Stimulated activated effector memory CD8-positive, alpha-beta T cell treated with anti-CD3 and anti-CD28 coated beads, Interleukin-12 subunit alpha, Interleukin-12 subunit beta, amount 100 ng/mL, for 72 hours (primary cell): Measurements from ENCODE around the gene JAK3.
"Not testable (repeated sequence)": the region's sequence is repeated elsewhere in the genome, so short reads cannot be mapped to it uniquely, and the experiment has no call there.

Experiments
- ATAC-seq: fragments of 150-1000 bp; cut with Tn5 transposase; 2 replicates; pipeline ENCODE4 v1.10.0; 2021
- DNase-seq, 2 donors: peaks; one replicate each; pipeline ENCODE4 v3.0.0; 2021 to 2022; ENCODE audit warnings: low spot score in 2 of 2
- H3K27ac Mint-ChIP-seq: one replicate; pipeline ENCODE4 v1.8.0; 2022; ENCODE audit warnings: mild to moderate bottlenecking, mixed read lengths
- H3K36me3 Mint-ChIP-seq: one replicate; pipeline ENCODE4 v1.8.0; 2022; ENCODE audit warnings: mild to moderate bottlenecking, mixed read lengths
- H3K4me1 Mint-ChIP-seq: one replicate; pipeline ENCODE4 v1.8.0; 2022; ENCODE audit warnings: mixed read lengths
- H3K4me3 Mint-ChIP-seq: one replicate; pipeline ENCODE4 v1.8.0; 2022; ENCODE audit warnings: mild to moderate bottlenecking, mixed read lengths
- H3K9me3 Mint-ChIP-seq: one replicate; pipeline ENCODE4 v1.8.0; 2022; ENCODE audit warnings: mixed read lengths

JAK3 gene

GRCh38 chr19:17806945-17807344 is 40.8 kb downstream of the JAK3 start:
- DNase-seq (no peak), ATAC-seq (no peak)
- Mint-ChIP-seq H3K36me3 (no peaks in the 10 kb centered on the region), H3K27ac (no peak overlapping the region), H3K9me3 (no peaks in the 10 kb centered on the region), H3K4me3 (peak overlapping the region; percentile 47), H3K4me1 (peaks cover 32% of the 10 kb centered on the region)

- DNase-seq, result no peak
- H3K4me3 Mint-ChIP-seq, result no peak overlapping the region
- peak overlapping the region; percentile 20 for H3K27ac Mint-ChIP-seq
- no peaks in the 10 kb centered on the region for H3K36me3 Mint-ChIP-seq
- H3K4me1 Mint-ChIP-seq, result peaks cover 33% of the 10 kb centered on the region
- ATAC-seq, result no peak
- H3K9me3 Mint-ChIP-seq, result no peaks in the 10 kb centered on the region
These were observed 42.4 kb downstream of the JAK3 start for GRCh38 chr19:17805427-17805826.

GRCh38 chr19:17803264-17803896 is 44.4 kb downstream of the JAK3 start:
- Mint-ChIP-seq H3K4me1 (peaks cover 32% of the 10 kb centered on the region), H3K36me3 (no peaks in the 10 kb centered on the region), H3K9me3 (no peaks in the 10 kb centered on the region), H3K4me3 (peak overlapping the region; percentile 21), H3K27ac (peak overlapping the region; percentile 75)
- no peak for DNase-seq
- peak; percentile 42 for ATAC-seq

GRCh38 chr19:17802137-17802858 is 45.5 kb downstream of the JAK3 start:
- H3K4me1 Mint-ChIP-seq, result peaks cover 25% of the 10 kb centered on the region

GRCh38 chr19:17798599-17798998 is 49.2 kb downstream of the JAK3 start:
- peaks cover 25% of the 10 kb centered on the region for H3K4me1 Mint-ChIP-seq
- H3K36me3 Mint-ChIP-seq, result not testable (repeated sequence)

More at GRCh38 chr19:17802137-17802858, 45.5 kb downstream of the JAK3 start:
- no peak overlapping the region for H3K4me3 Mint-ChIP-seq
- H3K9me3 Mint-ChIP-seq, result no peaks in the 10 kb centered on the region
- no peaks in the 10 kb centered on the region for H3K36me3 Mint-ChIP-seq
- peak overlapping the region; percentile 75 for H3K27ac Mint-ChIP-seq
- no peak for ATAC-seq
- no peak for DNase-seq

GRCh38 chr19:17797424-17798201 is 50.2 kb downstream of the JAK3 start:
- no peak for DNase-seq

More at GRCh38 chr19:17798599-17798998, 49.2 kb downstream of the JAK3 start:
- H3K27ac Mint-ChIP-seq, H3K4me3 Mint-ChIP-seq, ATAC-seq, DNase-seq, H3K9me3 Mint-ChIP-seq: not testable (repeated sequence)

GRCh38 chr19:17796838-17797423 is 50.9 kb downstream of the JAK3 start:
- Mint-ChIP-seq H3K27ac (peak overlapping the region; percentile 34), H3K9me3 (no peaks in the 10 kb centered on the region), H3K4me1 (peaks cover 10% of the 10 kb centered on the region), H3K36me3 (no peaks in the 10 kb centered on the region), H3K4me3 (no peak overlapping the region)
- no peak for DNase-seq
- ATAC-seq, result no peak

More at GRCh38 chr19:17797424-17798201, 50.2 kb downstream of the JAK3 start:
- peak overlapping the region; percentile 34 for H3K27ac Mint-ChIP-seq
- H3K4me1 Mint-ChIP-seq, result peaks cover 17% of the 10 kb centered on the region
- H3K4me3 Mint-ChIP-seq, result no peak overlapping the region
- H3K36me3 Mint-ChIP-seq, result no peaks in the 10 kb centered on the region
- H3K9me3 Mint-ChIP-seq, result no peaks in the 10 kb centered on the region
- peak; percentile 97 for ATAC-seq

GRCh38 chr19:17796013-17796837 is 51.6 kb downstream of the JAK3 start:
- H3K4me3 Mint-ChIP-seq, result no peak overlapping the region
- no peaks in the 10 kb centered on the region for H3K36me3 Mint-ChIP-seq
- ATAC-seq (no peak), DNase-seq (no peak)
- H3K4me1 Mint-ChIP-seq, result peaks cover 17% of the 10 kb centered on the region
- no peak overlapping the region for H3K27ac Mint-ChIP-seq
- H3K9me3 Mint-ChIP-seq, result no peaks in the 10 kb centered on the region

- Mint-ChIP-seq H3K36me3 (no peaks in the 10 kb centered on the region), H3K27ac (no peak overlapping the region), H3K4me3 (peak overlapping the region; percentile 37), H3K9me3 (no peaks in the 10 kb centered on the region), H3K4me1 (peaks cover 19% of the 10 kb centered on the region)
- no peak for DNase-seq
- no peak for ATAC-seq
These were observed 52.3 kb downstream of the JAK3 start for GRCh38 chr19:17795495-17795856.

GRCh38 chr19:17794731-17795494 is 52.9 kb downstream of the JAK3 start, which contains the start of gene B3GNT3:
Gene B3GNT3, plus strand, starts transcription at chr19:17795138. Its CDS starts 12,670 bp downstream, at chr19:17807808.
- H3K4me3 Mint-ChIP-seq, result peak within 1 kb of the TSS; percentile 37
- peaks cover 25% of the 10 kb centered on the region for H3K4me1 Mint-ChIP-seq
- ATAC-seq, result no peak
- H3K36me3 Mint-ChIP-seq, result no peaks in the 10 kb centered on the region
- DNase-seq, result no peak
- H3K9me3 Mint-ChIP-seq, result no peaks in the 10 kb centered on the region
- H3K27ac Mint-ChIP-seq, result peak within 1 kb of the TSS; percentile 58

- peak overlapping the region; percentile 37 for H3K4me3 Mint-ChIP-seq
- no peak for ATAC-seq
These were observed 53.4 kb downstream of the JAK3 start for GRCh38 chr19:17794412-17794730.

GRCh38 chr19:17790059-17790780 is 57.6 kb downstream of the JAK3 start:
- Mint-ChIP-seq H3K27ac (no peak overlapping the region), H3K4me3 (no peak overlapping the region), H3K9me3 (no peaks in the 10 kb centered on the region), H3K4me1 (peaks cover 20% of the 10 kb centered on the region), H3K36me3 (peaks cover 23% of the 10 kb centered on the region)
- ATAC-seq (no peak), DNase-seq (no peak)

More at GRCh38 chr19:17794412-17794730, 53.4 kb downstream of the JAK3 start:
- H3K36me3 Mint-ChIP-seq, result no peaks in the 10 kb centered on the region
- no peaks in the 10 kb centered on the region for H3K9me3 Mint-ChIP-seq
- peak overlapping the region; percentile 58 for H3K27ac Mint-ChIP-seq
- no peak for DNase-seq
- H3K4me1 Mint-ChIP-seq, result peaks cover 25% of the 10 kb centered on the region

- Mint-ChIP-seq H3K4me3 (no peak overlapping the region), H3K36me3 (peaks cover 39% of the 10 kb centered on the region), H3K27ac (peak overlapping the region; percentile 7), H3K4me1 (peaks cover 26% of the 10 kb centered on the region), H3K9me3 (no peaks in the 10 kb centered on the region)
- DNase-seq (no peak), ATAC-seq (no peak)
These were observed 59.1 kb downstream of the JAK3 start for GRCh38 chr19:17788632-17789031.
